GM12873 (cell line): ENCODE results near the gene MYO18A.

Experiments used
- CTCF ChIP-seq: IDR thresholded peaks from 2 replicates; pipeline ENCODE4 v1.5.1; 2012; ENCODE audit warnings: low read depth, mild to moderate bottlenecking, moderate library complexity, low read length, control low read depth; ENCODE audit not compliant: insufficient read depth; ENCODE audit errors: missing control alignments

MYO18A gene

DNA sequence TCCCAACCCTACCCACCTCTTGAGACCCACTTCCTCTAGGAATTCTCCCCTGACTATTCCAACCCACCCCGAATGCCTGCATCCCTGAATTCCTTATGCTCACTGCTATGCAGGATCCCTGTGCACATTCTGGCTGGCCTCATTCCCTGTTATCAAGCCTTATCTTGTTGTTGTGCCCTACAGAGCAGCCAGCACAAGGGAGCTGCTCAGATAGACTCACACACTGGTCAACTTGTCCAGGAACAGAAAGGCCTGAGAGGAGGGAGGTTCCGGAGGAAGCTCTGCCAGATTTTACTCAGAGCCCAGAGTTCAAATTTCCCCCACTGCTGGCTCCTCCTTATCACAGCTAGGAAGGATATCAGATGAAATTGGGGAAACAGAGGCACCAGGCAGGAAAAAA lies 24.8 kb upstream of the MYO18A start:
- no peak for TF ChIP-seq CTCF

GRCh38 chr17:29197516-29198272 lies 17.5 kb upstream of the MYO18A start:
- TF ChIP-seq CTCF: no peak

- no peak for TF ChIP-seq CTCF
These were observed 16.7 kb upstream of the MYO18A start for GRCh38 chr17:29196769-29197515.

GRCh38 chr17:29195465-29196081 lies 15.4 kb upstream of the MYO18A start:
- TF ChIP-seq CTCF: no peak

DNA sequence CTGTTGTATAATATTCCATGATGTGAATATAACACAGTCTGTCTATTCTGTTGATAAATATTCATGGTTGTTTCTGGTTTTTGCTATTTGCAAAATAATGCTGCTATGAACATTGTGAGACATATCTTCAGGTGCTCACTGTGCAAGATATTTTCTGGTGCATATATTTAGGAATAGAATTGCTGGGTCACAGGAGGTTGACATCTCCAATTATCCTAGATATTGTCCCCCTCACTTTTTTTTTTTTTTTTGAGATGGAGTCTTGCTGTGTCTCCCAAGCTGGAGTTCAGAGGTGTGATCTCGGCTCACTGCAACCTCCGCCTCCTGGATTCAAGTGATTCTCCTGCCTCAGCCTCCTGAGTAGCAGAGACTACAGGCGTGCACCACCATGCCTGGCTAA lies 14.5 kb upstream of the MYO18A start:
- TF ChIP-seq CTCF: no peak

DNA sequence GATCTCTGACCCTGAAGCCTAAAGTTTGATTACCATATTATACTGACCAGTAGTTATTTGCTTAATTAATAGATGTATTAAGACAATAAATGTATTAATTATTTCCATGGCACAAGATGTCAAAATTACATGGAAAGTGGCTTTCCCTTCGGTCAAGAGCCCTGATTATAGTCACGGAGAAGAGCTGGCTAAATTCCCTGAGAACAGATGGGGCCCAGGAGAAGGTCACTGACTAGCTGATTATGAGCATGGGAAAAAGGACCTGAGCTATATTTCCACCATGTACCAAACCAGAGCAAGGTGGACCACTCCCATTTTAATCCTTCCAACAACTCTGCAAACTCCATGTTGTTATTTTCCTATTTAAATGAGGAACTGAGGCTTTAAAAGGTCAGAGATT lies 12.9 kb upstream of the MYO18A start:
- no peak for TF ChIP-seq CTCF

GRCh38 chr17:29190592-29191207 lies 10.5 kb upstream of the MYO18A start:
- TF ChIP-seq CTCF: no peak
